HG02623 (cell line): ENCODE results near the gene CLK4.
A peak's percentile ranks its signal among the peaks of the same experiment; 100 is the strongest.

ENCODE experiments used
- ATAC-seq: cut with Tn5 transposase; IDR thresholded peaks from one replicate; pipeline ENCODE4 v1.9.1; 2021; ENCODE audit warnings: moderate library complexity; ENCODE audit not compliant: unreplicated experiment

CLK4 gene

DNA sequence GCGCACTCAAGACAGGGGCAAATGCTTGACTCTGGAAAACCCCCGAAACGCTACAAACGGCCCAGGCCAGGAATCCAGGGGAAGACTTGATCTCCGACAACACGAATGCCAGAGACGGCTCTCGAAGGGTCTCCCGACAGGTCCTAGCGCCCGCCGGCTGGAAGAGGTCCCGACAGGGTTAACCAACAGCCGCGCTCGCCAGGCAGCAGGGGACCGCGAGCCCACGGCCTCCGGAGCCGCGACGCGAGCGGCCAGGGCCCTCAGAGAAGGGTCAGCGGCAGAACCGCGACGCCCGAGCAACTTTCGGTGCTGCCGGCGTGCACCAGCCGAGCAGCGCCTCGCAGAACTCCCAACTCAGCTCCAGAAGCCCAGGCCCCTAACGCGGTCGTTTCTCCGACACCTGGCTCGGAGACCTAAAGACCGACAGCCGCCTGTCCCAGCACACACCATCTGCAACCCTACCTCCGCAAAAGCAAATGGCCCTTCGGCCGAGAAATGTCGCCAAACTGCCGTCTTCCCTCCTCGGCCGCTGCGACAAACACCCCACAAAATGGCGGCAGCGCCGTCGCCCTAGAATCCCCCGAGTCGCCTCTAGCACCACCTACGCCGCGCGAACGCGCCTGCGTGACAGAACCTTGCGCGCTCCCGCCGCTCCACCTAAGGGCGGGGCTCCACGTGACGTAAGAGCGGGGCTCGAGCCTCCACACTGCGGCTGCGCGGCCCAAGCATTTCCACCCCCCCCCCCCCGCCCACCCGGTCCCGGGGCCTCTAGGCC, at the start of gene CLK4:
CLK4 (minus strand) TSS at position 567 of the 775 bp plus-strand sequence. CDS start 3,634 bp downstream, outside the sequence.
- ATAC-seq, result peak; percentile 73

DNA sequence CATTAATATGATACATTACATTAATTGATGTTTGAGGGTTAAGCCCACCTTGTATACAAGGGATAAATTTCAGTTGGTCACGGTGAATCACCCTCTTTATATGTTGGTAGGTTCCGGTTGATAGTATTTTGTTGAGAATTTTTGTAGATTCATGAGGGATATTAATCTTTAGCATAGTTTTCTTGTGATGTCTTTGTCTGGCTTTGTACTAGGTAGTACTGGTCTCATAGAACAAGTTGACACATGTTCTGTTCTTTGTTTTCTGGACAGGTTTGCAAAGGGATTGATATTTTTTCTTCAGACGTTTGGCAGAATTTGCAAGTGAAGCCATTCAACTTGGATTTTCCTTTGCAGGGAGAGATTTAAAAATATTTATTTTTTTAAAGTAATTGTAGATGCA, 49.1 kb upstream of the CLK4 start:
- no peak for ATAC-seq

- no peak for ATAC-seq
These were observed 47.5 kb upstream of the CLK4 start for GRCh38 chr5:178674334-178674733.

- ATAC-seq, result no peak
These were observed 47.0 kb upstream of the CLK4 start for GRCh38 chr5:178673801-178674295.

DNA sequence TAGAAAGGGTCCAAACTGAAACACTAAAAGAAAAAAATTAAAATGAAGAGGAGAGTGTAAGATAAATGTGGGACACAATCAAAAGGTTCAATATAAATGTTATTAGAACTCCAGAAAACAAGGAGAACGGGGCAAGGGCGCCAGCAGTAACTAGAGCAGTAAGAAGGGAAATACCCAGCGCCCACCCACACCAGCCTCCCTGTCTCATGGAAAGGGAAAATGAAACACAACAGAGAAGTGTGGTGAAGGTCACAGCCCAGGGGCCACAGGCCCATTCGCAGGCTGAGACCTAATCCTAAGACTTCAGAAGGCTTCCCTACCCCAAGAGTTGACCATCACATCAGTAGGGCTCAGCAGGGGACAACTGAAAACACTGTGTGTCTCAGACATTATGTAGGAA, 45.8 kb upstream of the CLK4 start:
- ATAC-seq, result no peak

GRCh38 chr5:178671602-178672144, 44.8 kb upstream of the CLK4 start:
- ATAC-seq, result no peak

GRCh38 chr5:178670351-178670885, 43.6 kb upstream of the CLK4 start:
- no peak for ATAC-seq

DNA sequence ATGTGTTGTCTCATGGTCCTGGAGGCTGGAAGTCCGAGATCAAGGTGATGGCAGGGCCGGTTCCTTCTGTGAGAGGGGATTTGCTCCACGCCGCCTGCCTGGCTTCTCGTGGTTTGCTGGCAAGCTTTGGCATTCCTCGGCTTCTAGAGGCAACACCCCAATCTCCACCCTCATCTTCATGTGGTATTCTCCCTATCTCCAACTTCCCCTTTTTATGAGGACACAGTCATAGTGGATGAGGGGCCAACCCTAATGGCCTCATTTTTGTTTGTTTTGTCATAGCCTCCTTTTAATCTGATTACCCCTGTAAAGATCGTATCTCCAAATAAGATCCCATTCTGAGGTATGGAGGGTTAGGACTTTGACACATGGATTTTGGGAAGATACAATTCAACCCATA, 41.7 kb upstream of the CLK4 start:
- no peak for ATAC-seq

GRCh38 chr5:178667688-178668087, 40.8 kb upstream of the CLK4 start:
- no peak for ATAC-seq

DNA sequence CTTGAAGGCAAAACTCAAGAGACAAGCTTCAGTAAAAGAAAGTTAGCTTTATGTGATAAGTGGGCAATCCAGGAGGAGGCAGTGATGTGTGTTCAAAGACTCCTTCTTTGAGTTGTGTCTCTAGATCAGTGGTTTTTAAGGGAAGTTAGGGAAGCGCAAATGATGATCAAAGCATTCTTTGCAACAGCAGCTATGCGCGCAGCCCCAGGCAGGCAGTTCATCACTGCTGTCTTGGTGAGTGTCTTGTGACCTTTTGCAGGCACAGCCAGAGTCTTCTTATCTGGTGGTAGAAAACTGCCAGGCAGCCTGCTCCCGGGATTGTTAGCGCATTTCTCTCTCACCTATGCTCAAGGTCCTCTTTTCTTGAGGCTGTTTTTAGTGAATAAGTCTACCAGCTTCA, 40.3 kb upstream of the CLK4 start:
- ATAC-seq, result no peak

- ATAC-seq, result no peak
These were observed 37.3 kb upstream of the CLK4 start for GRCh38 chr5:178664141-178664540.

DNA sequence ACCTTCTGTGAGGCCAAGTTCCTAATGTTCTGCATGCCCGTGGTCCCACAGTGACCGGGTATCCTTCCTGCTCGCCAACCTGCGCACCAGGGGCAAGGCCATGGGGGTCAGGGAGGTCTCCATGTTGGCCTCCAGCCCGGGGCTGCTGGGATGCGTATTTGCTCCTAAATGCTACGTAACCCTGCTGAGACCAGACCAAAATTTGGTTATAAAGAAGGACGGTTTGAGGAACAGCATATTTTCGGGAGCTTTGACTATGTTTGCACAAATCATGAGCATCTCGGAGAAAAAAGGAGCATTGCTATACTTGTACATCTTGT, 35.7 kb upstream of the CLK4 start:
- ATAC-seq, result no peak

GRCh38 chr5:178661836-178662540, 35.1 kb upstream of the CLK4 start:
- ATAC-seq, result no peak

- no peak for ATAC-seq
These were observed 24.4 kb upstream of the CLK4 start for GRCh38 chr5:178651046-178651810.

DNA sequence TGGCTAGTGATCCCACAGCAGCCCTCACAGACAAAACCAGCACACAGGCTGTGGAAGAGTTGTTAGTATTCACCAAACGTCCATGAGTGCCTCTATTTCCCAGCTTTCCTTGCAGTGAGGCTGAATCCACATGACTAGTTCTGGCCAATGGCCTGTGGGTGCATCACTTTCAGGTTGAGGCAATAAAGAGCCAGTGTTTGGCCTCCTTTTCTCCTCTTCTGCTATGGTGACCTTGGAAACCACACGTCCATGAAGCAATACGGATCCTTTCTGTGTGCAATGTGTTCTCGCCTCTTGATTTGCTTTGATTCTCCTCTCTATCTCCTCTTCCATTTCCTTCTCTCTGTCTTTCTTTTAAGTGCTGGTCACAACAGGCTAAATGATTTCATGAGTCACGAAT, 23.4 kb upstream of the CLK4 start:
- ATAC-seq, result no peak

DNA sequence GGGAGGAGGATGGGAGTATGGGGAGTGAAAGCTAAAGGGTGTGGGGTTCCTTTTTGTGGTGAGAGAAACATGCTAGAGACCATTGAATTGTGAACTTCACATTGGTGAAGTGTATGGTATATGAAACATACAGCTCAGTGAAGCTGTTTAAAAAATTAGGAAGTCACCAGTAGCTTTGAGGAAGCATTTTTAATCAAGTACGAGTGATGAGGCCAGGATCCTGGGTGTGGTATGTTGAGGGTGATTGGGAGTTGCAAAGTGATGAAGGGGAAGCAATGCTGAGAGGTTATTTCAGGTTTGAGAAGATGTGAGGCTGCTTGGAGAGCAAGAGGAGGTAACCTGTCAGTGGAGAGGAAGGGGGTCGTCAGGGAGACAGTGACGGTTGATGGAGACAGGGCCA, 22.7 kb upstream of the CLK4 start:
- ATAC-seq, result no peak

- ATAC-seq, result no peak
These were observed 18.1 kb upstream of the CLK4 start for GRCh38 chr5:178644826-178645545.

DNA sequence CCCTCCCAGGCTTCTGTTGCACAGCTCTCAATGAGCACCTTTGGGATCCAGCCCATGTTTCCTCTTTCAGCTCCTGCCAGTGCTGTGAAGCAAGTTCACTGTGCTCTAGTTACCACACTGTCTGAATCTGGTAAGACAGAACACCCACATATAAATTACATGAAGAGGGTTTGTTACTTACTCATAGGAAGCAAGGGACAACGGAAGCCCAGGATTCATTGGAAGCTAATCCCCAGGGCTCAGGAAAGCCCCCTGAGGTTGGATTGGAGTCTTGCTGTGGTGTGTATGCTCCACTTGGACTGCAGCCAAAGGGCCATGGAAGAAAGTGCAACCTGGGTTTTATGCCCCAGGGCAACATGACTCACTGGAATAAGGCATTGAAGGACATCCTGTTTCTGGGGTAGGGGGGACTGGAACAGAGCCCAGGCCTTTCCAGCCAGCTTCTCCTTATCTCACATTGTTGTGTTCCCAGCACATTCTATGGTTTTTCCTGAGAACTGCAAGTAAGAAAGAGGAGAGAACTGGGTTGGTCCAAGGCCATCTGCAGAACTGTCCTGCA, 15.6 kb upstream of the CLK4 start:
- no peak for ATAC-seq

- no peak for ATAC-seq
These were observed 14.9 kb upstream of the CLK4 start for GRCh38 chr5:178641711-178642110.
